BJ (cell line): ENCODE measurements around the gene DISP2. TPM values are rescaled to one million over a fixed set of nuclear protein-coding genes. Genes with fewer than 3 reads are reported as not detected.
A peak's percentile ranks its signal among the peaks of the same experiment; 100 is the strongest.

Source experiments
- CTCF ChIA-PET: fragments of 350-600 bp; formaldehyde crosslinking; extraction: SDS; loops from one replicate; lab custom pipeline; 2021; ENCODE audit warnings: antibody characterized with exemption, inconsistent platforms; lab: Yijun Ruan, JAX
- POLR2A ChIA-PET: fragments of 300-600 bp; sonication (Branson Sonifier 250); formaldehyde crosslinking; extraction: SDS; loops from one replicate; lab custom pipeline; 2021; ENCODE audit warnings: antibody characterized with exemption; lab: Charles Lee
- DNase-seq: peaks from one replicate; pipeline ENCODE4 v3.0.0-alpha.2; 2011; ENCODE audit warnings: low read depth
- H3K27me3 ChIP-seq: 2 replicates; pipeline ENCODE4 v1.6.0; 2011; ENCODE audit warnings: low read length; ENCODE audit not compliant: control insufficient read depth, insufficient read depth
- H3K36me3 ChIP-seq: 2 replicates; pipeline ENCODE4 v1.5.1; 2011; ENCODE audit warnings: low read length; ENCODE audit not compliant: control insufficient read depth, insufficient read depth
- H3K4me3 ChIP-seq: 2 replicates; pipeline ENCODE4 v1.5.1; 2011; ENCODE audit warnings: low read depth, mild to moderate bottlenecking, control low read depth, low read length
- polyA plus RNA-seq: library from polyadenylated mRNA; depleted of rRNA; stranded (reverse); fragments of >200 nt; gene quantifications from 2 replicates; pipeline ENCODE4 v1.2.3, GENCODE V29; 2011
- TF ChIP-seq, protein P1 (sequence below): IDR thresholded peaks from 2 replicates; pipeline ENCODE4 v1.5.1; 2011; ENCODE audit warnings: low read depth, mild to moderate bottlenecking, control low read depth, inconsistent platforms, low read length, moderate library complexity; ENCODE audit not compliant: insufficient read depth

The DISP2 gene
- polyA plus RNA-seq, 1 experiment = 0.16 TPM

DNA sequence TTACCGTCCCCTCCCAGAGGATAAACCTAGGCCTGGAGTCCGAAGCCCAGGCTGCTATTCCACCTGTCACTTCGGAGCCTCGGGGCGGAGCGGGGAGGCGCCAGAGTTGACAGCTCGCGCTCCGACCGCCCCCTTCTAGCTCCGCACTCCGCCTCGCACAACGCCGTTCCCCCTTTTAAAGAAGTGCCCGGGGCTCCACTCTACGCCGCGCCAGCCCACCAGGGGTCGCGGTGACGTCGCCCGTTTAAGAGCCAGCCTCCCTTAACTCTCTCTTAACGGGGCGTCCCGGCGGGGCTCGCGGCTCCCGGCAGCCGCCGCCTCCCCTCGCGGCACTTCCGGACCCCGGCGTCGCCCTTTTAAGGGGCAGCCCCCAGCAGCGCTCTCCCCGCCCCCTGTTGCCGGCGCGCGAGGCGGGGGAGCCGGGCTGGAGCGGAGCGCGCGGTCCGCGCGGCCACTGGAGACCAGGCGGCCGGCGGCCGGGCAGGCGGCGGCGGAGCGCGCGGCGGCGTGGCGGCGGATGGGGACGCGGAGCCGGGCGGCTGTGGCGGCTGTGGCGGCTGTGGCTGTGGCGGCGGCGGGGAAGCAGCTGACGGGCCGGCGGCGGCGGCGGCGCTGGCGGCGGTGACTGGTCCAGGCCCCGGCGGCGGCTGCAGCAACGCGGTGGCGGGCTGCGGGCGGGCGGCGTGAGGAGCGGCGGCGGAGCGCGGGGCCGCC lies 34.6 kb upstream of the DISP2 start, which contains the start of gene INAFM2:
Gene INAFM2 (plus strand): TSS at position 454 of the 714 bp plus-strand sequence. CDS start 364 bp downstream, outside the sequence.
- ChIA-PET POLR2A (interaction anchor here (1.0 to 1.4 kb wide), 2 partner anchors 14 to 17 kb away, joined by 3 read pairs; partner anchors contain the start of gene CCDC9B), CTCF (interaction anchor here (0.7 to 8.1 kb wide), 13 partner anchors 8 to 185 kb away, joined by 3 to 124 read pairs (median 5); partner anchors contain the start of genes BAHD1, CCDC9B and IVD)
- peak; percentile 62 for DNase-seq
- TF ChIP-seq, protein P1, sequence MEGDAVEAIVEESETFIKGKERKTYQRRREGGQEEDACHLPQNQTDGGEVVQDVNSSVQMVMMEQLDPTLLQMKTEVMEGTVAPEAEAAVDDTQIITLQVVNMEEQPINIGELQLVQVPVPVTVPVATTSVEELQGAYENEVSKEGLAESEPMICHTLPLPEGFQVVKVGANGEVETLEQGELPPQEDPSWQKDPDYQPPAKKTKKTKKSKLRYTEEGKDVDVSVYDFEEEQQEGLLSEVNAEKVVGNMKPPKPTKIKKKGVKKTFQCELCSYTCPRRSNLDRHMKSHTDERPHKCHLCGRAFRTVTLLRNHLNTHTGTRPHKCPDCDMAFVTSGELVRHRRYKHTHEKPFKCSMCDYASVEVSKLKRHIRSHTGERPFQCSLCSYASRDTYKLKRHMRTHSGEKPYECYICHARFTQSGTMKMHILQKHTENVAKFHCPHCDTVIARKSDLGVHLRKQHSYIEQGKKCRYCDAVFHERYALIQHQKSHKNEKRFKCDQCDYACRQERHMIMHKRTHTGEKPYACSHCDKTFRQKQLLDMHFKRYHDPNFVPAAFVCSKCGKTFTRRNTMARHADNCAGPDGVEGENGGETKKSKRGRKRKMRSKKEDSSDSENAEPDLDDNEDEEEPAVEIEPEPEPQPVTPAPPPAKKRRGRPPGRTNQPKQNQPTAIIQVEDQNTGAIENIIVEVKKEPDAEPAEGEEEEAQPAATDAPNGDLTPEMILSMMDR = peak; percentile 64
- H3K36me3 ChIP-seq = no peaks in the 10 kb centered on the region; the same call in 1 of the 2 replicates
- H3K4me3 ChIP-seq = peak within 1 kb of the TSS; percentile 72
- no peaks in the 10 kb centered on the region; the same call in 1 of the 2 replicates for H3K27me3 ChIP-seq

DNA sequence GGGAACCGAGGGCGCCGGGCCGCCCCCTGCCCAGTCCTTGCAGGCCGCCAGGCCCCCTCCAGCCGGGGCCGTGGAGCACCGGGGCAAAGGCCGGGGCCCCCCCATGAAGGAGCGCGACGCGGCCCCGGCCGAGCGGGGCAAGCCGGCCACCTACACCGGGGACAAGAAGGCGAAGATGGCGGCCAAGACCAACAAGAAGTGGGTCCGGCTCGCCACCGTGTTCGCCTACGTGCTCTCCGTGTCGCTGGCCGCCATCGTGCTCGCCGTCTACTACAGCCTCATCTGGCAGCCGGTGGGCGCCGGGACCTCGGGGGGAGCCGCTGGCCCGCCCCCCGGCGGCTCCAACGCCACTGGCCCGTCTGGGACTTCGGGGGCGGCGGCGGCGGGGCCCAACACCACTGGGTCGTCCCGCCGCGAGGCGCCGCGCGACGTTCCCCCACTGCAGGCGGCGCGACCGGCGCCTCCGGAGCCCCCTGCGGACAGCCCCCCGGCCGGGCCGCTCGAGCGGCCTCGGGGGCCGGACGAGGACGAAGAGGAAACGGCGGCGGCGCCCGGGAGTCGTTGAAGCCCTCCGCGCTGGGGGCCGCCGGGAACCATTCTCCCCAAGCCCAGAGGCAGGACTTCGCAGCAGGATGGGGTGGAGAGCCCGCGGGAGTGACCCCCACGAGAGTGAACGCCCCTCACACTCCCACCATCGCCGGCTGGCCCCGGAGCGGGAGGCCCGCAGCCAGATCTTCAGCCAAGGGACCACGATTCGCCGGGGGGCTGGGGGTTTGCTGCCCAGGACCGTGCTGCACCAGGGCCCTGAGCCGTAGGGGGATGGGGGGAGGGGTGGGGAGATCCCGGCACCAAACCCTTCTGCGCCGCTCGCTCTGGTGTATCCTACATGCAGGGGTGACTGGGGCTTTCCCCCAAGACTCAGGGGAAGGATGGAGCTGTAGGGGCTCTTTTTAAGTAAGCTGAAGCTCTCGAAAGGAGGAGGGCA lies 33.8 kb upstream of the DISP2 start:
- Histone ChIP-seq H3K27me3 (no peaks in the 10 kb centered on the region; the same call in 1 of the 2 replicates), H3K36me3 (no peaks in the 10 kb centered on the region; the same call in 1 of the 2 replicates), H3K4me3 (peak overlapping the region; percentile 72)
- POLR2A ChIA-PET = no interaction called here
- TF ChIP-seq, protein P1 = no peak
- no peak for DNase-seq
- CTCF ChIA-PET = interaction anchor here (0.6 to 8.1 kb wide), 8 partner anchors 14 to 761 kb away, joined by 3 to 124 read pairs (median 28); partner anchors contain the start of gene CCDC9B

DNA sequence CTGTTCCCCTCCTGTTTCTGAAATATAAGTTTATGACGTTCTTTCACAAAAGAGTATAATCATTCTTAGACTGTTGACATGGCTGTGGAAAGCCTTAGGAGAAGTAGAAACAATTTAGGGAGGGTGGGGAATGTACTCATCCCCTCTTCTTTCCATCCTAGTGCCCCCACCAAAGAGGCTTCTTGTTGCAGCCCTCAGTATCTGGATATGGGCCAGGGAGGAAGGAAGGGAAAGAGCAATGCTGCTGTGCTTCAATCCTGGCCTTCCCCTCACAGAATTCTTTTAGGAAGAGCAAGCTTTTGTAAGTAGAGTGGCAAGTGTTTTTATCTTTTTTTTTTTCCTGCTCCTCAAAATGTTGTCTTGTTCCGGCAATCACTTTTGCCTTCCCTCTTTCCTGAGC lies 32.8 kb upstream of the DISP2 start:
- no peaks in the 10 kb centered on the region; the same call in 1 of the 2 replicates for H3K36me3 ChIP-seq
- CTCF ChIA-PET = interaction anchor here (0.6 to 6.6 kb wide), 7 partner anchors 13 to 762 kb away, joined by 3 to 108 read pairs (median 4); partner anchors contain the start of gene CCDC9B

DNA sequence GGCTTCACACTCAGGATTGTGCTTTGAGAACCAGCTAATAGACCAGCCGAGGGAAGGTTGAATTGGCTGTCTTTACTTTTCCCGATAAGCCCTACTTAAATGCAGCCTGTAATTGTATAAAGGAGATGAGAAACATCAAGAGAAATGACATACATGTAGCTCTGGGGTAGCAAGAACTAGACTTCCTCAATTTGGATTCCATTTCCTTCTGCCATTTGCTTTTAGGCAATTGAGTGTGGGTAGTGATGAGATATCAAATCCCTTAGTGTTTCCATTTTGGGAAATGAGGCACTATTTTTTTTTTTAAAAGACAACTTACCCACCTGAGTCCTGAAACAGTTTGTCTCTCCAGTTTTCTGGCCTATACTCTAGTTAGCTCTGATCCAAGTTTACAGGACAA lies 32.3 kb upstream of the DISP2 start:
- Histone ChIP-seq H3K4me3 (no peak overlapping the region), H3K36me3 (no peaks in the 10 kb centered on the region; the same call in 1 of the 2 replicates), H3K27me3 (no peaks in the 10 kb centered on the region)
- ChIA-PET CTCF (interaction anchor here (1.1 to 6.6 kb wide), 4 partner anchors 13 to 46 kb away, joined by 4 to 108 read pairs (median 28); partner anchors contain the start of gene CCDC9B), POLR2A (no interaction called here)
- TF ChIP-seq, protein P1 = no peak
- DNase-seq = no peak

More for the DNA sequence above, 32.8 kb upstream of the DISP2 start:
- peak overlapping the region; percentile 72 for H3K4me3 ChIP-seq
- H3K27me3 ChIP-seq = no peaks in the 10 kb centered on the region
- no peak for DNase-seq
- POLR2A ChIA-PET = no interaction called here
- TF ChIP-seq, protein P1 = no peak
